WTC11 (cell line): ENCODE data around the gene SPATA24. TPM values are rescaled to one million over a fixed set of nuclear protein-coding genes. Genes with fewer than 3 reads are reported as not detected.

Source experiments
- ATAC-seq: fragments of 200-7000 bp; cut with Tn5 transposase; 2 replicates; pipeline ENCODE4 v1.10.0; 2021; ENCODE audit warnings: mild to moderate bottlenecking, moderate library complexity
- CTCF ChIA-PET: fragments of 300-600 bp; sonication (Branson Sonifier 250); formaldehyde crosslinking; loops from one replicate; lab custom pipeline; 2021; ENCODE audit warnings: antibody characterized with exemption; lab: Charles Lee
- POLR2A ChIA-PET: fragments of 350-600 bp; sonication (Branson Sonifier 250); formaldehyde crosslinking; loops from one replicate; lab custom pipeline; 2021; ENCODE audit warnings: antibody characterized with exemption; lab: Charles Lee
- DNase-seq: peaks from one replicate; pipeline ENCODE4 v3.0.0; 2021; ENCODE audit warnings: low spot score
- H3K27ac Mint-ChIP-seq: 2 replicates; pipeline ENCODE4 v1.8.0; 2021; ENCODE audit warnings: mixed read lengths
- H3K27me3 Mint-ChIP-seq: 2 replicates; pipeline ENCODE4 v1.8.0; 2021; ENCODE audit warnings: low read depth, mild to moderate bottlenecking, moderate library complexity, mixed read lengths
- H3K36me3 Mint-ChIP-seq: 2 replicates; pipeline ENCODE4 v1.8.0; 2021; ENCODE audit warnings: mixed read lengths
- H3K4me1 Mint-ChIP-seq: 2 replicates; pipeline ENCODE4 v1.8.0; 2022; ENCODE audit warnings: mixed read lengths
- H3K4me3 Mint-ChIP-seq: 2 replicates; pipeline ENCODE4 v1.8.0; 2021; ENCODE audit warnings: mild to moderate bottlenecking, moderate library complexity, mixed read lengths
- H3K9me3 Mint-ChIP-seq: 2 replicates; pipeline ENCODE4 v1.8.0; 2021; ENCODE audit warnings: mixed read lengths
- ATF6 ChIP-seq: sonication (generic); formaldehyde crosslinking; IDR thresholded peaks from 2 replicates; pipeline ENCODE4 v1.8.1; 2023; ENCODE audit warnings: mild to moderate bottlenecking, missing genetic modification reagents
- CBFB ChIP-seq: sonication (generic); formaldehyde crosslinking; IDR thresholded peaks from 2 replicates; pipeline ENCODE4 v1.8.1; 2022; ENCODE audit warnings: mild to moderate bottlenecking, low read depth, missing genetic modification reagents
- CREM ChIP-seq: sonication (generic); formaldehyde crosslinking; IDR thresholded peaks from 2 replicates; pipeline ENCODE4 v1.8.1; 2022; ENCODE audit warnings: mild to moderate bottlenecking, missing genetic modification reagents, moderate library complexity
- E2F5 ChIP-seq: sonication (generic); formaldehyde crosslinking; IDR thresholded peaks from 2 replicates; pipeline ENCODE4 v1.8.1; 2022; ENCODE audit warnings: mild to moderate bottlenecking, moderate library complexity, missing genetic modification reagents
- ETV6 ChIP-seq: sonication (generic); formaldehyde crosslinking; IDR thresholded peaks from 2 replicates; pipeline ENCODE4 v1.8.1; 2022; ENCODE audit warnings: mild to moderate bottlenecking, missing genetic modification reagents
- FOXJ3 ChIP-seq: sonication (generic); formaldehyde crosslinking; IDR thresholded peaks from 2 replicates; pipeline ENCODE4 v1.9.0; 2021; ENCODE audit warnings: missing genetic modification reagents, mild to moderate bottlenecking, borderline replicate concordance
- FOXP1 ChIP-seq: sonication (generic); formaldehyde crosslinking; IDR thresholded peaks from 2 replicates; pipeline ENCODE4 v1.8.0; 2022; ENCODE audit warnings: missing genetic modification reagents, mild to moderate bottlenecking, moderate library complexity, borderline replicate concordance
- GRHL2 ChIP-seq: fragments of 250-450 bp; sonication (Bioruptor Pico); IDR thresholded peaks from 2 replicates; pipeline ENCODE4 v1.8.0; 2022; ENCODE audit warnings: mild to moderate bottlenecking, moderate library complexity; ENCODE audit not compliant: insufficient replicate concordance, severe bottlenecking
- IRF1 ChIP-seq: sonication (generic); formaldehyde crosslinking; IDR thresholded peaks from 2 replicates; pipeline ENCODE4 v1.8.0; 2023; ENCODE audit warnings: missing genetic modification reagents
- JUN ChIP-seq: sonication (generic); formaldehyde crosslinking; IDR thresholded peaks from 2 replicates; pipeline ENCODE4 v1.8.0; 2023; ENCODE audit warnings: mild to moderate bottlenecking, missing genetic modification reagents
- NR3C1 ChIP-seq: sonication (generic); formaldehyde crosslinking; conservative IDR thresholded peaks from 2 replicates; pipeline ENCODE4 v1.8.1; 2023; ENCODE audit warnings: low read depth, mild to moderate bottlenecking, missing genetic modification reagents
- RELA ChIP-seq: sonication (generic); formaldehyde crosslinking; IDR thresholded peaks from 2 replicates; pipeline ENCODE4 v1.8.1; 2022; ENCODE audit warnings: missing genetic modification reagents, mild to moderate bottlenecking, borderline replicate concordance
- RORB ChIP-seq: fragments of 250-450 bp; sonication (Bioruptor Pico); IDR thresholded peaks from 2 replicates; pipeline ENCODE4 v1.9.0; 2021; ENCODE audit warnings: mild to moderate bottlenecking
- SMAD4 ChIP-seq: sonication (generic); formaldehyde crosslinking; IDR thresholded peaks from 2 replicates; pipeline ENCODE4 v1.8.0; 2022; ENCODE audit warnings: mild to moderate bottlenecking, missing genetic modification reagents
- SOX15 ChIP-seq: fragments of 250-450 bp; sonication (Bioruptor Pico); IDR thresholded peaks from 2 replicates; pipeline ENCODE4 v1.9.0; 2021; ENCODE audit warnings: mild to moderate bottlenecking
- TCF7 ChIP-seq: sonication (generic); formaldehyde crosslinking; IDR thresholded peaks from 2 replicates; pipeline ENCODE4 v1.8.0; 2022; ENCODE audit warnings: mild to moderate bottlenecking, low read depth, missing genetic modification reagents, moderate library complexity
- TEAD4 ChIP-seq: sonication (generic); formaldehyde crosslinking; IDR thresholded peaks from 2 replicates; pipeline ENCODE4 v1.8.0; 2022; ENCODE audit warnings: mild to moderate bottlenecking, missing genetic modification reagents
- ZBTB21 ChIP-seq: sonication (generic); formaldehyde crosslinking; IDR thresholded peaks from 2 replicates; pipeline ENCODE4 v1.8.1; 2023; ENCODE audit warnings: mild to moderate bottlenecking, missing genetic modification reagents, borderline replicate concordance
- ZNF219 ChIP-seq: sonication (generic); formaldehyde crosslinking; IDR thresholded peaks from 2 replicates; pipeline ENCODE4 v1.8.0; 2023; ENCODE audit warnings: missing genetic modification reagents, mild to moderate bottlenecking, borderline replicate concordance
- ZNF232 ChIP-seq: sonication (generic); formaldehyde crosslinking; IDR thresholded peaks from 2 replicates; pipeline ENCODE4 v1.8.0; 2022; ENCODE audit warnings: mild to moderate bottlenecking, missing genetic modification reagents
- ZNF317 ChIP-seq: sonication (generic); formaldehyde crosslinking; IDR thresholded peaks from 2 replicates; pipeline ENCODE4 v1.8.1; 2023; ENCODE audit warnings: low read depth, mild to moderate bottlenecking, moderate library complexity, missing genetic modification reagents, borderline replicate concordance
- ZNF416 ChIP-seq: fragments of 250-450 bp; sonication (Bioruptor Pico); IDR thresholded peaks from 2 replicates; pipeline ENCODE4 v1.9.0; 2021; ENCODE audit warnings: mild to moderate bottlenecking, inconsistent platforms
- ZNF671 ChIP-seq: fragments of 250-450 bp; sonication (Bioruptor Pico); IDR thresholded peaks from 2 replicates; pipeline ENCODE4 v1.8.0; 2021; ENCODE audit warnings: mild to moderate bottlenecking
- total RNA-seq: library from RNA; stranded (reverse); gene quantifications from 3 replicates; pipeline ENCODE4 v1.2.3, GENCODE V29; 2021
- TF ChIP-seq, protein P1 (sequence below): sonication (generic); formaldehyde crosslinking; conservative IDR thresholded peaks from 2 replicates; pipeline ENCODE4 v1.8.1; 2022; ENCODE audit warnings: mild to moderate bottlenecking, missing genetic modification reagents
- TF ChIP-seq, protein P2 (sequence below): sonication (generic); formaldehyde crosslinking; IDR thresholded peaks from 2 replicates; pipeline ENCODE4 v1.8.1; 2022; ENCODE audit warnings: low read depth, missing genetic modification reagents, borderline replicate concordance

SPATA24 gene
- total RNA-seq, 1 experiment from 2014 or later = 13.2 TPM

GRCh38 chr5:139451176-139451575 is 47.3 kb upstream of the SPATA24 start:
- TF ChIP-seq SOX15 (CRISPR knock-in tag) = no peak
- TF ChIP-seq CREM (CRISPR knock-in tag) = no peak
- TF ChIP-seq RELA = no peak
- no peak for TF ChIP-seq ZNF416
- no peak for TF ChIP-seq FOXJ3 (CRISPR knock-in tag)
- no peak for TF ChIP-seq ZNF219
- no peak for TF ChIP-seq IRF1 (CRISPR knock-in tag)
- TF ChIP-seq CBFB = no peak
- TF ChIP-seq, protein P1, sequence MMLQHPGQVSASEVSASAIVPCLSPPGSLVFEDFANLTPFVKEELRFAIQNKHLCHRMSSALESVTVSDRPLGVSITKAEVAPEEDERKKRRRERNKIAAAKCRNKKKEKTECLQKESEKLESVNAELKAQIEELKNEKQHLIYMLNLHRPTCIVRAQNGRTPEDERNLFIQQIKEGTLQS (CRISPR knock-in tag) = no peak
- no peak for TF ChIP-seq ETV6
- no peak for TF ChIP-seq ZNF232 (CRISPR knock-in tag)
- no peak for TF ChIP-seq TEAD4
- no peak for TF ChIP-seq JUN (CRISPR knock-in tag)
- TF ChIP-seq FOXP1 (CRISPR knock-in tag) = no peak
- TF ChIP-seq, all 79 proteins: peak for 0
- ChIA-PET POLR2A (no interaction called here), CTCF (no interaction called here)
- no peak overlapping the region for H3K27ac Mint-ChIP-seq
- DNase-seq (no peak), ATAC-seq (no peak)
- H3K36me3 Mint-ChIP-seq = no peaks in the 10 kb centered on the region
- no peaks in the 10 kb centered on the region for H3K9me3 Mint-ChIP-seq
- H3K4me3 Mint-ChIP-seq = no peak overlapping the region
- no peaks in the 10 kb centered on the region for H3K27me3 Mint-ChIP-seq
- H3K4me1 Mint-ChIP-seq = no peaks in the 10 kb centered on the region; the same call in 1 of the 2 replicates

DNA sequence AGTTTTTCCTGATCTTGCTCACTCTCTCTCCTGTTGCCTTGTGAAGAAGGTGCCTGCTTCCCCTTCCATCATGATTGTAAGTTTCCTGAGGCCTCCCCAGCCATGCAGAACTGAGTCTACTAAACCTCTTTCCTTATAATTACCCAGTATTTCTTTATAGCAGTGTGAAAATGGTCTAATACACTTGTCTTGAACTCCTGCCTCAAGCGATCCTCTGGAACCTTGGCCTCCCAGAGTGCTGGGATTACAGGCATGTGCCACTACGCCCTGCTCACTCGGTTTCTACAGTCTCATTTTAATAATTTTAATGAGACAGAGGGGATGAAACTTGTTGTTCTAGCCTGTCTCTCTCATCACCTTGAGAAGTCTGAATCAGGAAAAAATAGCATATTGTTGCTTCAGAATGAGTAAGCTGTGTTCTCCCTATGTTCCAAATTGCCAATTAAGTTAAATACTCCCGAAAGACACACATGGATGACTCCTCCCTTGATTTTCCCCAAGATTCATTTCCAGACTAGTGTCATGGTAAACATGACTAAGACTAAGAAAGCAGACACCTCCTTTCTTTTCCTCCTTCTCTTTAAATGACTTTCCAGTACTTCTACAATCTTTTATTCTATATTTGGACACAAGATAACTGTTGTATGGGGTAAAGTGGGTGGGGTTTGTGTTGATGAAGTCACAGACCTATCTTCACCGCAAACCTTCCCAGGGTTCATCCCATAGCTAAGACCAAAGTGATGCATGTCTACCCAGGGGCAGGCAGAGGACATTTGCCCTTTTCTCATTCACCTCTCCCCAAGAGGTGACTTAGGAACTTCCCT is 43.3 kb upstream of the SPATA24 start:
- DNase-seq (no peak), ATAC-seq (no peak)
- POLR2A ChIA-PET = interaction anchor here (0.6 kb wide), 1 partner anchor 98 kb away, joined by 3 read pairs; no protein-coding TSS in a partner anchor
- Mint-ChIP-seq H3K27ac (no peak overlapping the region), H3K4me3 (no peak overlapping the region), H3K4me1 (peaks cover 11% of the 10 kb centered on the region), H3K36me3 (no peaks in the 10 kb centered on the region), H3K27me3 (peaks cover 4% of the 10 kb centered on the region; the same call in 1 of the 2 replicates), H3K9me3 (no peaks in the 10 kb centered on the region)
- CTCF ChIA-PET = no interaction called here
- TF ChIP-seq GRHL2 (CRISPR knock-in tag) (no peak), SMAD4 (no peak), ZNF671 (CRISPR knock-in tag) (no peak), NR3C1 (CRISPR knock-in tag) (no peak), E2F5 (no peak), ZNF232 (CRISPR knock-in tag) (no peak)

GRCh38 chr5:139445325-139446170 is 41.7 kb upstream of the SPATA24 start:
- Mint-ChIP-seq H3K36me3 (no peaks in the 10 kb centered on the region), H3K27me3 (peaks cover 4% of the 10 kb centered on the region; the same call in 1 of the 2 replicates), H3K9me3 (no peaks in the 10 kb centered on the region), H3K4me1 (peaks cover 11% of the 10 kb centered on the region), H3K27ac (peak overlapping the region; percentile 65; the same call in 1 of the 2 replicates), H3K4me3 (no peak overlapping the region)
- DNase-seq = no peak
- no peak for ATAC-seq
- POLR2A ChIA-PET = no interaction called here
- CTCF ChIA-PET = interaction anchor here (0.9 to 1.4 kb wide), 3 partner anchors 11 to 68 kb away, joined by 4 to 5 read pairs (median 4); no protein-coding TSS in a partner anchor
- no peak for TF ChIP-seq ATF6 (CRISPR knock-in tag)
- no peak for TF ChIP-seq CBFB
- TF ChIP-seq, protein P2, sequence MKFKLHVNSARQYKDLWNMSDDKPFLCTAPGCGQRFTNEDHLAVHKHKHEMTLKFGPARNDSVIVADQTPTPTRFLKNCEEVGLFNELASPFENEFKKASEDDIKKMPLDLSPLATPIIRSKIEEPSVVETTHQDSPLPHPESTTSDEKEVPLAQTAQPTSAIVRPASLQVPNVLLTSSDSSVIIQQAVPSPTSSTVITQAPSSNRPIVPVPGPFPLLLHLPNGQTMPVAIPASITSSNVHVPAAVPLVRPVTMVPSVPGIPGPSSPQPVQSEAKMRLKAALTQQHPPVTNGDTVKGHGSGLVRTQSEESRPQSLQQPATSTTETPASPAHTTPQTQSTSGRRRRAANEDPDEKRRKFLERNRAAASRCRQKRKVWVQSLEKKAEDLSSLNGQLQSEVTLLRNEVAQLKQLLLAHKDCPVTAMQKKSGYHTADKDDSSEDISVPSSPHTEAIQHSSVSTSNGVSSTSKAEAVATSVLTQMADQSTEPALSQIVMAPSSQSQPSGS (CRISPR knock-in tag) = no peak
- TF ChIP-seq ZBTB21 (CRISPR knock-in tag) = no peak
- TF ChIP-seq ZNF219 = no peak
- TF ChIP-seq ZNF317 (CRISPR knock-in tag) = no peak
- TF ChIP-seq RORB (CRISPR knock-in tag) = no peak
- no peak for TF ChIP-seq NR3C1 (CRISPR knock-in tag)
- no peak for TF ChIP-seq ZNF232 (CRISPR knock-in tag)
- no peak for TF ChIP-seq TCF7 (CRISPR knock-in tag)
